ENCODE data around the gene BTNL3. TPM values are rescaled to one million over a fixed set of nuclear protein-coding genes. Genes with fewer than 3 reads are reported as not detected.

Gene BTNL3
- total and polyA plus RNA-seq, 12 donors, result 0.03 to 0.17 TPM; not detected in 10

GRCh38 chr5:181041043-181041442 is 52.4 kb downstream of the BTNL3 start:
- no peaks in the 10 kb centered on the region for H3K9me3 ChIP-seq
- H3K27me3 ChIP-seq, result peaks cover 0 to 27% (median 22%) of the 10 kb centered on the region in 7 donors
- peak overlapping the region; percentile 64 to 92 (median 81) for H3K27ac ChIP-seq
- H3K36me3 ChIP-seq, result no peaks in the 10 kb centered on the region
- H3K4me1 ChIP-seq, result peaks cover 0 to 47% (median 5%) of the 10 kb centered on the region in 9 donors
- 41 to 45% methylated on average over 6 of the region's 6 CpGs for WGBS, 2 donors
- ATAC-seq, result no peak
- TF ChIP-seq, protein P1, sequence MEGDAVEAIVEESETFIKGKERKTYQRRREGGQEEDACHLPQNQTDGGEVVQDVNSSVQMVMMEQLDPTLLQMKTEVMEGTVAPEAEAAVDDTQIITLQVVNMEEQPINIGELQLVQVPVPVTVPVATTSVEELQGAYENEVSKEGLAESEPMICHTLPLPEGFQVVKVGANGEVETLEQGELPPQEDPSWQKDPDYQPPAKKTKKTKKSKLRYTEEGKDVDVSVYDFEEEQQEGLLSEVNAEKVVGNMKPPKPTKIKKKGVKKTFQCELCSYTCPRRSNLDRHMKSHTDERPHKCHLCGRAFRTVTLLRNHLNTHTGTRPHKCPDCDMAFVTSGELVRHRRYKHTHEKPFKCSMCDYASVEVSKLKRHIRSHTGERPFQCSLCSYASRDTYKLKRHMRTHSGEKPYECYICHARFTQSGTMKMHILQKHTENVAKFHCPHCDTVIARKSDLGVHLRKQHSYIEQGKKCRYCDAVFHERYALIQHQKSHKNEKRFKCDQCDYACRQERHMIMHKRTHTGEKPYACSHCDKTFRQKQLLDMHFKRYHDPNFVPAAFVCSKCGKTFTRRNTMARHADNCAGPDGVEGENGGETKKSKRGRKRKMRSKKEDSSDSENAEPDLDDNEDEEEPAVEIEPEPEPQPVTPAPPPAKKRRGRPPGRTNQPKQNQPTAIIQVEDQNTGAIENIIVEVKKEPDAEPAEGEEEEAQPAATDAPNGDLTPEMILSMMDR (IDR thresholded peaks at IDR 0.05), result no peak
- intact Hi-C loops (cut with DNase I), result loop anchor here in 4 of 10 donors (5.0 to 10.0 kb wide), 7 partner anchors 116 to 246 kb away; partner anchors contain the start of gene MGAT1 (in 1 of the 4)
- peak overlapping the region; percentile 30 to 62 (median 49) for H3K4me3 ChIP-seq
- no peak for DNase-seq

DNA sequence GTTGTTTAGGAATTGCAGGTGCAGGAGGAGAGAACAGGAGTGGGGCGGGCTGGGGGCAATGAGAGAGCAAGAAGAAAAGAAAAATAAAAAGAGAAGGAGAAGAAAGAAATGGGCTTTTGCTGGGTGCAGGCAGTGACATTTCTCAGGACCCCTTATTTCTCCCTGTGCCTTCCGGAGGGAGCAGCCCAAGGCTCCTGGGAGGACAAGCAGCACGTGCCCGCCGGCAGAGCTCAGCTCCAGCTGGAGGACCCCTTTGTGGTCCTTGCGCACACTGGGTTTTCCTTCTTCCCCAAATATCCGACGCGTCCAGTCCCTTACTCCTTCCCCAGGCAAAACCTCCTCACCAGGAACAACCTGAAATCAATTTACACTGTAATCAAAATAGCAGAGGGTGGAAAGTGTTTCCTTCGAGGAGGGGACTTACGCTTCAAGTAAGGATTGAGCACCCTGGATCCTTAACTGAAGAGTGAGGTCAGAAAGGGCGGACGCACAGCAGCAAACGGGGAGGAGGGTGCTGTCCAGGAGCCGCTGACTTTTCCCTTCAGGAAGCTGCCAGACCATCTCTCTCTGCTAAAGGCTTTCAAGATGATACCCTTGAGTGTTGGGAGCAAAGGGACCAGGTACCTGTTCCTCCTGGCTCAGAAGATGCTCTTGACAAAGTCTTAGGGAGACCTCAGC is 53.5 kb downstream of the BTNL3 start:
- WGBS, 2 donors, result 51% methylated on average over 15 of the region's 15 CpGs
- intact Hi-C loops (cut with DNase I), result loop anchor here in 4 of 10 donors (5.0 to 10.0 kb wide), 7 partner anchors 115 to 247 kb away; partner anchors contain the start of gene MGAT1 (in 1 of the 4)
- H3K27me3 ChIP-seq, result peaks cover 0 to 33% (median 24%) of the 10 kb centered on the region in 7 donors
- DNase-seq (no peak), ATAC-seq (no peak)
- H3K27ac ChIP-seq, result peak overlapping the region; percentile 48 to 92 (median 81)
- peak overlapping the region; percentile 30 to 62 (median 49) for H3K4me3 ChIP-seq
- TF ChIP-seq, protein P1 (IDR thresholded peaks at IDR 0.05), result no peak
- no peaks in the 10 kb centered on the region for H3K9me3 ChIP-seq
- peaks cover 0 to 35% (median 4%) of the 10 kb centered on the region in 9 donors for H3K4me1 ChIP-seq
- H3K36me3 ChIP-seq, result no peaks in the 10 kb centered on the region

DNA sequence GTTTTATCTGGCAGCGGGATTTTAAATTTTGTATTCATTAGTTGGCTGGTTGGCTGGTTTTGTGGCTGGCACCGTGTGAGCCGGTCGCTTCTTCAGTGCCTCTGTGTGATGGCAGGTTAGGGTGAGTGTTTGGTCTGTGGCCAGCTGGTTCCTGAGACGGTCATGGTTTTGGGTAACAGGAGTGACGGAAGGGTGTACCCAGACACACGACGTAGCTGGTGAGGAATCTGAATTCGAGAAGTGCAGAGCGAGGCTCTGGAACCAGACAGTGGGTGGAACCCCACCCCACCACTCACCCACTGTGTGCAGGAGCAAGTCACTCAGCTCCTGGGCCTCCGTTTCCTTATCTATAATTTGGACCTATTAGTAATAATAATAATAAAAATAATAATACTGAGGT is 54.1 kb downstream of the BTNL3 start:
- peak overlapping the region; percentile 30 to 62 (median 49) for H3K4me3 ChIP-seq
- H3K27ac ChIP-seq, result peak overlapping the region; percentile 48 to 92 (median 81)
- TF ChIP-seq, protein P1 (IDR thresholded peaks at IDR 0.05), result no peak
- ATAC-seq (no peak), DNase-seq (no peak)
- 55 to 57% methylated on average over 11 of the region's 11 CpGs for WGBS, 2 donors
- H3K27me3 ChIP-seq, result peaks cover 0 to 38% (median 29%) of the 10 kb centered on the region in 7 donors
- peaks cover 0 to 32% (median 4%) of the 10 kb centered on the region in 9 donors for H3K4me1 ChIP-seq
- peaks cover 0 to 3% (median 0%) of the 10 kb centered on the region in 9 donors for H3K36me3 ChIP-seq
- no peaks in the 10 kb centered on the region for H3K9me3 ChIP-seq
- intact Hi-C loops (cut with DNase I), result loop anchor here in 4 of 10 donors (5.0 to 10.0 kb wide), 7 partner anchors 115 to 248 kb away; partner anchors contain the start of gene MGAT1 (in 1 of the 4)

DNA sequence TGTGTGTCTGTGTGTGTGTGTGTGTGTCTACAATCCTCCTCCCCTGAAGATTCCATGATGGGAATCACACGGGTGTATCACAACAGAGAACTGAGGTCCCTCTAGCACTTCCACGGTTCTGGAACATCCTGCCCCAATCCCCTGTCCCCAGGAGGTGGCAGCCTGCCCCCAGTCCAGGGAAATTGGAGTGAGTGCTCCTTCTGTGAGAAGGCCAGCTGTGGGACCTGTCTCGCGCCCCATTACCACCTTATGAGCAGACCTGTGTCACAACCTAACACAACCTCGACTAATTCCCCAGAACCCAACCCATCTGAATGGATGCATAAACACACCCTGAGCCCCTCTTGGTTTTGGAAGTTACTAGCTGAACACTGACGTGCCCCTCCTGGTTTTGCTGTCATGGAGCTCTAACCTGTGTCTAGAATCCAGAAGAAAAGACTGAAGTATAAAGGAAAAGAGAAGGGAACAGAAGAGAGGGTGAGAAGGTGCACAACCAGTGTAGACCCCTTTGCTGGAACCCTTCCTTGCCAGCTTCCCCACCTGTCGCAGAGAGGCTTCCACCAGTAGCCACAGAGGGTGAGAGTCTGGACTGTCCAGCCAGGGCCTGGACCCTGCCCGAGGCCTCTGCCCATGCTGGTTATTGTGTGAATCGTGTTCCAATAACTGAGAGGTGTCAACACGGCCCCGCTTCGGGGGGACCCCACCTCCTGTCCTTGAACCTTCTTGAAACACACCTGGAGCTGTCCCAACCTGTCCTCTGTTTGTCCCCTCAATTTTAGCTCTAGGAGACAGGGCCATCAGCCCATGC is 54.8 kb downstream of the BTNL3 start:
- H3K4me3 ChIP-seq, result peak overlapping the region in 9 of 10 donors; percentile 4 to 62 (median 48)
- DNase-seq, result no peak
- intact Hi-C loops (cut with DNase I), result loop anchor here in 4 of 10 donors (5.0 to 10.0 kb wide), 7 partner anchors 114 to 249 kb away; partner anchors contain the start of gene MGAT1 (in 1 of the 4)
- peak overlapping the region; percentile 14 to 93 (median 86) for H3K27ac ChIP-seq
- peaks cover 0 to 24% (median 4%) of the 10 kb centered on the region in 9 donors for H3K4me1 ChIP-seq
- WGBS, 2 donors, result 58 to 64% methylated on average over 12 of the region's 12 CpGs
- peaks cover 0 to 10% (median 0%) of the 10 kb centered on the region in 9 donors for H3K36me3 ChIP-seq
- peak in 7 of 8 donors; percentile 35 to 60 (median 45) for ATAC-seq
- TF ChIP-seq, protein P1 (IDR thresholded peaks at IDR 0.05), result peak in 5 of 9 donors; percentile 24 to 47 (median 33)
- no peaks in the 10 kb centered on the region for H3K9me3 ChIP-seq
- H3K27me3 ChIP-seq, result peaks cover 0 to 46% (median 33%) of the 10 kb centered on the region in 7 donors

Measured in heart right ventricle (tissue), 16 donors.